Caki2 (cell line): Measurements from ENCODE around the gene SLC35D3. TPM values are rescaled to one million over a fixed set of nuclear protein-coding genes. Genes with fewer than 3 reads are reported as not detected.
"Not testable (repeated sequence)": the region's sequence is repeated elsewhere in the genome, so short reads cannot be mapped to it uniquely, and the experiment has no call there.

Source experiments
- DNase-seq: peaks from one replicate; pipeline ENCODE4 v3.0.0-alpha.2; 2015; ENCODE audit warnings: low read depth
- in situ Hi-C: cut with HindIII; loops from 2 replicates; pipeline ENCODE4 v1.10.0; 2016; ENCODE audit warnings: low sequenced_read_pairs, low pct_unique_long_range_greater_than_20kb, mixed read lengths
- total RNA-seq: library from RNA; depleted of rRNA; stranded (reverse); fragments of >200 nt; shearing (Covaris generic); gene quantifications from 2 replicates; pipeline ENCODE4 v1.2.3, GENCODE V29; 2014; ENCODE audit warnings: low replicate concordance

The SLC35D3 gene
- total RNA-seq, 1 experiment from 2014 or later = not detected

DNA sequence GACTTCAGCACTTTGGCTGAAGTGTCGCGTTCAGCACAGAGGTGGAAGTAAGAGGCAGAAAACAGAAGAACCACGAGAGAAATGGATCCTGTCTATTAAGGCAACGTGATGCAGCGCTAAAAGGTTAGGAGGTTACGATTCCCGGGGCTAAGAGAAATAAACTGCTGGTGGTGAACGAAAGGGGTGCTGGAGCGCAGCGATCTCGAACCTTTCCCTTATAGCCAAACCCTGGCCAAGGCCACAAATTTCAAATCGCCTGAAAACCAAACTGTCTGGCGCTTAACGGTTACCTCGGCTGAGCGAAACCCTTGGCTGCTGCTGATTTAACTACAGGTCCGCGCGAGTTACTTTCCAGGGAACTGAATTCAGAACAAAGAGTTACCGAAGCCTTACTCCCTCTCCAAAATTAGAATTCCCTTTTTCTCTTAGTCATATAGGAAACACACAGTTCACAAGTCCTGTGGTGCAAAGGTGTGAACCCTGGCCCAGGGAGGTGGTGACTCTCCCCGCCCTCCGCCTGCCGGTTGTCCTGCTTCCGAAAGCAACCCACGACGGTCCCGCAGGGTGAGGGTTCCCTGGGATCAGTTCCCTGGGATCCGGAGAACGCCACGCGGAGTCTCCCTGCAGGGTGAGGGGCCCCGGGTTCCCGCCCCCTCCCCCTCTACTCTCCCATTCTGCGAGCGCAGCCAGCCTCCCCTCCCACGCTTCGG, 1.3 kb upstream of the SLC35D3 start:
- DNase-seq = no peak

DNA sequence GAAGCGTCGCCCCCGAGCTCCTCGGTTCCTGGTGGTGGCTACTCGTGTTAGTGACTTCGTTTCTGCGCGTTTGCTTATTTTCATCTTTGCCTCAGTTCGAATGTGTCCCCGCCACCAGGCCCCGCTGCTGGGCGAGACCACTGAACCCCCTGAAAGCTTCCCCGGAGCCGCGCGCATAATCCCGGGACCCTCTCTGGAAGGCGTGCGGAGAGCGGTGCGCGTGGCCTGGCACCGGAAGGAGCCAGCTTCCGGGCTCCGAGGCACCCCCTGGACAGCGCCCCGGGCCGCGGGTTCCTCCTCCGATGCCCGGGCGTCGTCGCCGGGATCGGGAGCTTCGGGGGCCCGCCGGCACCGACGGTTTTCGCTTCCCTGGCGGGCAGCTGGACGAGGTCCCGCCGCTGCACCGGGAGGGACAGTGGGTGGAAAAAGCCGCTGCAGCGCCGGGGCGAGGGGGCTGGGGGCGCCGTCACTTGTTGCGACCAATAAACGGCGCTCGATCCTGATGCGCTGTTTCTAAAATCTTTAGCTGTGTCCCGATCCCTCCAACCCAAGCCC, 643 bp upstream of the SLC35D3 start:
- in situ Hi-C loops = no loop called here

More for the DNA sequence above, 1.3 kb upstream of the SLC35D3 start:
- in situ Hi-C loops = no loop called here

DNA sequence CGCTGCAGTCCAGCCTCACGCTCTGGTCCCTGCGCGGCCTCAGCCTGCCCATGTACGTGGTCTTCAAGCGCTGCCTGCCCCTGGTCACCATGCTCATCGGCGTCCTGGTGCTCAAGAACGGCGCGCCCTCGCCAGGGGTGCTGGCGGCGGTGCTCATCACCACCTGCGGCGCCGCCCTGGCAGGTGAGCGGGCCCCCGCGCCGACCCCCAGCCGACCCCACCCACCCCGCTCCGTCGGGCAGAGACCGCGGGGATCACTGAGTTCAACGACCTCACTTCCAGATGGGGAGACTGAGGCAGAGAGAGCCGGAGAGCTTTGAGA, 545 bp downstream of the SLC35D3 start:
- in situ Hi-C loops = no loop called here
- DNase-seq = no peak

More for the DNA sequence above, 643 bp upstream of the SLC35D3 start:
- no peak for DNase-seq

DNA sequence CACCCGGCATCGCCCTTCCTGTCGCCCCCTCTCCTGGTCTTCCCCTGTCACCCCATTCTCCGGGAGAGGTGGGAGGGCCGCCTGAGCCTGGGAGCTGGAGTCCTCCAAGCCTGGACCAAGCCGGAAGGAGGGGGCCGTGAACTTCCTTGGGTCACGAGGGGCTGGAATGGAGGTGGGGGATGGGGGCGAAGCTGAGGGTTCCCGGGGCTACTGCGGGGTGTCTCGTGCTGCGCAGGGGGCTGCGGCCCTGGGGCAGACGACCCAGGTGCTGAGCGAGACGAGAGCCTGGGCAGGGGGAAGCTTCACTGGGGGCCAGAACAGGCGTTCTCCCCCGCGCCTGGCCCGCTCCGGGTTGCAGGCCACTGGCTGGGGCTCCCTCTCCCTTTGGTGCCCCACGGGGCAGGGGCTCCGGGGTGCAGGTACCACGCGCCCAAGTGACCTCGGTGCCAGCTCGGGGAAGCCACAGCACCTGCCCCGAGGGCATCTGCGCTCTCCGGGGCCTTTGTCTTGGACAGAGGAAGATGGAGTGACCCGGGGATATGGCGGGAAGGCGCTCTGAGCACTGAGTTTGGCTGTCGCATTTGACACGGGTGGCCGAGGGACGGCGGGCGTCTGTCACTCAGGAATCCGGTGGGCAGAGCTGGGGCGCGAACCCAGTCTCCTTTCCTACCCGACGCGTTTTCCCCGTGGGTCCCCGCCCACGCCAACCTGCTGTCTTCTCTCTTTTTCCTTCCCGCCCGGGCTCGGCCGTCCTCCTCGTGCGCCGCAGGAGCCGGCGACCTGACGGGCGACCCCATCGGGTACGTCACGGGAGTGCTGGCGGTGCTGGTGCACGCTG, 1.2 kb downstream of the SLC35D3 start:
- DNase-seq = no peak
- in situ Hi-C loops = no loop called here

DNA sequence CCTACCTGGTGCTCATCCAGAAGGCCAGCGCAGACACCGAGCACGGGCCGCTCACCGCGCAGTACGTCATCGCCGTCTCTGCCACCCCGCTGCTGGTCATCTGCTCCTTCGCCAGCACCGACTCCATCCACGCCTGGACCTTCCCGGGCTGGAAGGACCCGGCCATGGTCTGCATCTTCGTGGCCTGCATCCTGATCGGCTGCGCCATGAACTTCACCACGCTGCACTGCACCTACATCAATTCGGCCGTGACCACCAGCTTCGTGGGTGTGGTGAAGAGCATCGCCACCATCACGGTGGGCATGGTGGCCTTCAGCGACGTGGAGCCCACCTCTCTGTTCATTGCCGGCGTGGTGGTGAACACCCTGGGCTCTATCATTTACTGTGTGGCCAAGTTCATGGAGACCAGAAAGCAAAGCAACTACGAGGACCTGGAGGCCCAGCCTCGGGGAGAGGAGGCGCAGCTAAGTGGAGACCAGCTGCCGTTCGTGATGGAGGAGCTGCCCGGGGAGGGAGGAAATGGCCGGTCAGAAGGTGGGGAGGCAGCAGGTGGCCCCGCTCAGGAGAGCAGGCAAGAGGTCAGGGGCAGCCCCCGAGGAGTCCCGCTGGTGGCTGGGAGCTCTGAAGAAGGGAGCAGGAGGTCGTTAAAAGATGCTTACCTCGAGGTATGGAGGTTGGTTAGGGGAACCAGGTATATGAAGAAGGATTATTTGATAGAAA, 2.0 kb downstream of the SLC35D3 start:
- in situ Hi-C loops = no loop called here
- no peak for DNase-seq

DNA sequence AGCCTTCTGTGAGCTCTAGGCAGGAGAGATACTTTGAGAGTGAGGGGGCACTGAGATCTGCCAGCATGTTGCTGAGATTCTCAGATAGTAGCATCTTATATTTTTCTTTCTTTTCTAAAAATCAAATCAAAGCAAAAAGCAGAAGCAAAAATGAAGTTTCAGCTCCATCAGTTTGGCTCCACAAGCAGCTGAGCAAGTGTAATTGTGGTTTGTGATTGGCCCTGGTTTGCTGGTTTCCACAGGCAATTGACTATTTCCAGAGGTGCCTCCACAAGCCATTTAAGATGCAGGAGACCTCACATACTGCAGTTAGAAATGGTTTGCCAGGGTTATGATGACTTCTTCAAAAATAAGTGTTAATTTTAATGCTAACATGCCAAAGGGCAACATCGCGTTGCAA, 4.3 kb downstream of the SLC35D3 start:
- in situ Hi-C loops = no loop called here
- DNase-seq = no peak

DNA sequence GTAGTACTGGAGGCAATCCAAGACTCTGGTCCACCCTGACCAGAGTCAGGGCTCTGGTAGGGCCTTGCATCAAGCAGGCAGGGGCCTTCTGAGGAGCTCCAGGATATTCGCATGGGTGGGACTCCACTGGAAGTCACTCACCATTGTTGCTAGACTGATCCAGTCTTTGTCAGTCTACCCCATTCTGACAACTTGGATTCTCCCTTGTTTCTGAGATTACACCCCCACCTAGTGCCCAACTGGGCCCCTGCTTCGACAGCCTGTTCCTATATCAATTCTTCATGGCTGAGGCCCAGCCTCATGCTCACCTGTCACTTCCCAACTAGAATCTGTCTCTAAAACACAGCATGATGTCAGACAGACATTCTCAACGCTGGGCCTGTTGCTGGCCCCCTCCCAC, 5.2 kb downstream of the SLC35D3 start:
- no peak for DNase-seq
- in situ Hi-C loops = no loop called here

DNA sequence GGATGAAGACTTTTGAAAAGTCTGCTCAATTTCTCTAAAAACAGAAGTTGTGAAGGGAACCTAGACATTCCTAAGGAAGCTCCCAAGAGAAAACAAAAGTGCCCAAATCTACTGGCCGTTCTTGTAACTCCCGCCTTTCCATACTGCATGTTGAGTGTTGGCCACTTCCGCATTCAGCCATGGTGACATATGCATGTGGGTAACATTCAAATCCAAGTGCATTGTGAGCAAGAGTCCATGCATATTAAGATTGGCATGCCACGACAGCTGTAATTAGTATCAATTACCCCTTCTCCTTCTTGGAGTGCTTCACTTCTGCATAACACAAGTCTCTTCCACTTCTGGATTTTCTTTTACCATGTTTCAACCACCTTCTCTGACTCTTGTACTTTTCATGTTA, 8.4 kb downstream of the SLC35D3 start:
- no peak for DNase-seq
- in situ Hi-C loops = no loop called here

DNA sequence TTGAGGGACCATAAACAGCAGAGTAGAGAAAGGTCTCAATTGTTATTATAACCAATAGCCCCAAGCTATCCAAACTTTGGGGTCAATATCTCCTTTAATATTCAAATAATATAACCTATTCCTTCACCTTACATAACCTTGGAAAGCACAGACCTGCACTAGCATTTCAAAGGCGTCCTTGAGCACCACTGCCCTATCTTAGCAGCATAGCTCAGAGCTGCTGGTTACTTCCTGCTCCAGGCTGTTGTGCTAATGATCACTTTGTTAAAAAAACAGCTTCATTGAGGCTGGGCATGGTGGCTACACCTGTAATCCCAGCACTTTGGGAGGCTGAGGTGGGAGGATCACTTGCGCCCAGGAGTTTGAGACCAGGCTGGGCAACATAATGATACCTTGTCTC, 10.5 kb downstream of the SLC35D3 start:
- in situ Hi-C loops = no loop called here
- DNase-seq = no peak

DNA sequence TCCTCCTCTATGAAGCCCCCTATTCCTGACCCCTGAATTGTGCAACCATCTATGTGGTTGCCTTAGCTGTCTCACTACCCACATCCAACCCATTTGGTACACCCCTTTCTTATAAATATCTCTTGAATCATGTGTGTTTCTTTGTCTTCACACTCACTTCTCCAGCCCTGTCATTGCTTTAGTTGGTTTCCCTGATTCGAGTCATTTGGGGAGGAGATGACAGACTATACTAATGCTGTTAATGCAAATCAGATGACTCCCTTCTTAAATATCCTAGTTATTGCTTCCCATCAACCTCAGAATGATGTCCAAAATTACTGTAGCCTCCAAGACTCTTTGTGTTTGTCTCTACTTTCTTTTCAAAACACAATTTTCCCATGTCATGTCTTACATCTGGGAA, 23.0 kb downstream of the SLC35D3 start:
- in situ Hi-C loops = no loop called here
- no peak for DNase-seq

DNA sequence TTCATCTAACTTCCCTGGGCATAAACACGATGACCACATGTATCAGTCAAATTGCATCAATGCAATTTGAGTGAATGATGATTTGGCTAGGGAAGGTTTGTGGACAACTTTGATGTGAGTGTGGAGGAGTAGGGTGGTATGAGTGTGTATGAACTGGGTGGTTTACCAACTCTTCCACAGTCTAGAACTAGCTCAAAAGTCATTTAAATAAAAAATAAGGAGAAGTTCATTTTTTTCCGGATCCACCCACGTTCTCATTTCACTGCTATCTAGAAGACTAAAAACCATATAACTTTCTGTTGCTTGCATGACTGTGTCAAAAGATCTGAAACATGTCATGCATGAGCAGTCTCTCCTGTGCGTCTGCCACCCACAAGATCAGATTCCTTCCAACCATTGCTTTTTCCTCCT, 23.6 kb downstream of the SLC35D3 start:
- DNase-seq = no peak
- in situ Hi-C loops = no loop called here

DNA sequence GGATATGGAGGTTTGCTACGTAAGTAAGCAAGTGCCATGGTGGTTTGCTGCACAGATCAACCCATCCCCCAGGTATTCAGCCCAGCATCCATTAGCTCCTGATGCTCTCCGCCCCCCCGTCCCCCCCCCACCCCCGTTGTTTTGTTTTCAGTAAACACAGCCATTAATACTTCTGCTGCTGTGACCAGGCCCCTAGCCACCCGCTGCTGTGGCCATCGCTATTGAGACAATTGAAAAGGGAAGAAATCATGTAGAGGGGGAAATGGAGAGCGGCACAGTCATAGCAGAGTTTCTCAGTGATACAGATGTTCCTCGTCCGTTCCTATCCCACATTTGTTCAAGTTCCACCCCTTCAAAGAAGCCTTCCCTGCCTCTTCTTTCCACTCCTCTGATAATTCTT, 24.9 kb downstream of the SLC35D3 start:
- in situ Hi-C loops = no loop called here
- DNase-seq = no peak

DNA sequence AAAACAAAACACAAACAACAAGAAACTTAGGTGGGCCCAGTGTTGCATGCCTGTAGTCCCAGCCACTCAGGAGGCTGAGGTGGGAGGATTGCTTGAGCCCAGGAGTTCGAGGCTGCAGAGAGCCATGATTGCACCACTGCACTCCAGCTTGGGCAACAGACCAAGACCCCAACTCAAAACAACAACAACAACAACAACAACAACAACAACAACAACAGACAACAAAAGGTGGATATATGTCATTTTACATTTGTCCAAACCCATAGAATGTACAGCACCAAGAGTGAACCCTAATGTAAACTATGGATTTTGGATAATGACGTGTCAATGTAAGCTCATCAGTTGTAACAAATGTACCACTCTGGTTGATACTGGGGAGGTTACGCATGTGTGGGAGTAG, 27.9 kb downstream of the SLC35D3 start:
- in situ Hi-C loops, DNase-seq: not testable (repeated sequence)

DNA sequence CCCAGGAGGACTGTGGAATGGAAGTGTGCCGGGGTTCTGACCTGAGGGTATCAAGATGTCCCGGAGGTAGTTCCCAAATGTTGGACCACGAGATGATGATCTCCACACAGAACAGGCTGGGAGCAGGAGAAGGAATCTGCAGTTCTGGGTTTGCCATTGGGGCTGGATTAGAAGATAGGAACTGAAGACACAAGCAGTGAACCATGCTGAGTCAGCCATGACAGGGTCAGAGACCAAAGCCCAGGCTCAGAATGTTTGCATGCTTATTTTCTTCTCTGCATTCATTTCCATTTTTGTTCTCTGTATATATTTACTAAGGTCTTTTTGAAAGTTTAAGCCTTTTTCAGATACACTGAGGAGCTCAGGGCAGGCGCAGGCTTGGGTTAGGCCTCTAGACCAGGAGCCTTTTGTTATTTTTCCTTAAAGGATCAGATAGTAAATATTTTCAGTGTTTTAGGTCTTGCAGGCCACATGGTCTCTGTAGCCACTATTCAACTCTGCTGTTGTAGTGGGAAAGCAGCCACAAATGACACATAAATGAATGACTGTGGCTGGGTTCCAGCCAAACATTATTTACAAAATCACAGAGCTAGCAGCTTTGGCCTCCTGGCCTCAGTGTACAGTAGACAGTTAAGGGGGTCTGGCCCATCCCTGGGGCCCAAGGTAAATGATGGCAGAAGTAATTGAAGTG, 28.5 kb downstream of the SLC35D3 start:
- in situ Hi-C loops = no loop called here
- DNase-seq = no peak

DNA sequence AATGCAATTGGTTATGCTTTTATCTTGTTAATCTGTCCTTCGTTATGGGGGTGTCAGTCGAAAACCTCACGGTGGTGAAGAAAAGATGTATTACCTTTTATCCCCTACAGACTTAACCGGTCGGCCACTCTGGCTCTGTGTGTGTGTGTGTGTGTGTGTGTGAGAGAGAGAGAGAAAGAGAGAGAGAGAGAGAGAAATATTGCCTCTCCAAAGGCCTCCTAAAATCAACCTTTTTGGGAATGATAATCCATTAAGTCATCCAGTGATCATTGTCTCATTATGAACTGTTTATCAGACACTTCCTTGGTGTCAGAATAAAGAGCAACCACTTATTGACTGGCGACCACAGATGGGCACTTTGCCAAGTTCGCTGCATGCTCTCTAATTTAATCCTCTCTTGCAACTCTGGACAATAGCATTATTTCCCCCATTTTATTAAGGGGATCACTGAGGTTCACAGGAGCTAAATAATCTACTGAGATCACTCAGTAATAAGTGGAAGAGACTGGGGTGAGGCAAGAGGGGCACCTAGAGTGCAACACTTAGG, 30.7 kb downstream of the SLC35D3 start:
- DNase-seq = no peak
- in situ Hi-C loops = no loop called here

DNA sequence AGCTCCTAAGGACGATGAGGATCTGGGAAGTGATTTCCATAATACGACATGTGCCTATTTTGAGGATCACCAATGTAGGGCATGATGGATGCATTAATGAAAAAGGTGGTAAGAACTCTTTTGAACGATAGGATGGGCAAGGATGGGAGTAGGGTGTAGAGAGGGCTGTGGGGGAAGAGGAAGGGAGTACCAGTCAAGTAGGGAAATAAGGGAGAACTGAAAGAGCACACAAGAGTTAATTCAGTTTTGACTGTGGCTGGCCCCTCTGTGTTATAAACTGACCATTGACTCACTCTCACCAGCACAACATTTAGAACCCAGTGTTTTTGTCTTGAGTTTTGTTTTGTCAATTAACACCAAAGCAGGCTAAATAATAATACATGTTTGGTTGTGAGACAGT, 33.0 kb downstream of the SLC35D3 start:
- in situ Hi-C loops = no loop called here
- DNase-seq = no peak

DNA sequence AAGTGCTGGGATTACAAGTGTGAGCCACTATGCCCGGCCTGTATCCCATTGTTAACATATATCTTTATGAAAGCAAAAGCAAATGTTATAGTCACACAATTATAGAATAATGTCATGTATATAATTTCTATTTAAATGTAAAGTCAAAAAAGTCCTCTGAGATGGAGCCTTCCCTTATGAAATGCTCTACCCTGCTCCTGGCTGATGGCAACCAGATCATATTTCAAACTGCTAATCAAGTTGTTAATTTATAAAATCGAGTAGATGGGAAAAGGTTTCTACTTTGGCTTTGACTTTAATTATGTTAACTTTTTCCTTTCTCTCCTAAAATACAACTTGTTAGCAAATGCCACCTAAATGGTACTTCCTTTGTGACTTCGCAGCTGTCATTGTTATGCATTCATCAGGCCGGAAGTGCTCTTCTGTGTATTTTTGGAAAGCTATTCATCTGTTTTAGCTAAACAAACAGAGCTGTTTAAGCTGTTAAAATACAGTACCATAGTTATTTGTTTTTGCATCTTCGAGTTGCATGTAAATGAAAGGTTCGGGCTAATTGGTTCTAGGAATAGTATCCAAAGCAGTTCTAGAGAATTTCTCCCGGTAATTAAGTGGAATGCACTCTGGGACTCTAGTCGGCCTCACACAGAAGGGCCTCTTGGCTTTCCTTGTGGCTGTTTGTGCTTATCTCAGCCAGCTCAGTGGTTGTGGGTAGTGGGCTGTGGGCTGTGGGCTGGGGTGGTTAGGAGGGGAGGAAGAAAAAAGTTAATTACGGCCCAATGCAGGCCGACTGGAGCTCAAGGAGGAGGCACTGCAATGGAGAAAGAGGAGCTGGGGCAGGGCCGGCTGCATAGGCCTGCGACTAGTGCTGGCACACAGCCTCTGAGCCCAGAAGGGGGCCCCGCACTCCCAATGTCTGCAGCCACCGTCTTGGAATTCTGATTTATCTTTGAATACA, 34.8 kb downstream of the SLC35D3 start:
- in situ Hi-C loops = no loop called here
- no peak for DNase-seq
